GM12878 (cell line): Measurements from ENCODE around the gene TTLL12. TPM values are rescaled to one million over a fixed set of nuclear protein-coding genes. Genes with fewer than 3 reads are reported as not detected.

Experiments used
- ATAC-seq: fragments of 200-7000 bp; cut with Tn5 transposase; 3 replicates; pipeline ENCODE4 v1.9.1; 2020; ENCODE audit warnings: mild to moderate bottlenecking, moderate library complexity
- BruUV-seq: library from RNA; stranded (reverse); fragments of 400-500 nt; replicated peaks from 2 replicates; lab custom pipeline; 2021; lab: Mats Ljungman, UMichigan
- CTCF ChIA-PET: fragments of 300-600 bp; sonication (Branson Sonifier 250); formaldehyde crosslinking; extraction: SDS; loops from one replicate; lab custom pipeline; 2021; ENCODE audit warnings: inconsistent platforms; lab: Yijun Ruan, JAX
- POLR2A ChIA-PET: fragments of 350-600 bp; formaldehyde crosslinking; extraction: SDS; loops from one replicate; lab custom pipeline; 2021; ENCODE audit warnings: inconsistent platforms; lab: Charles Lee
- RAD21 ChIA-PET: fragments of 300-600 bp; sonication (Branson Sonifier 250); formaldehyde crosslinking; loops from one replicate; lab custom pipeline; 2023; ENCODE audit warnings: antibody characterized with exemption; ENCODE audit not compliant: unreplicated experiment; lab: Charles Lee
- SMC1A ChIA-PET: fragments of 300-600 bp; sonication (Branson Sonifier 250); formaldehyde crosslinking; loops from one replicate; lab custom pipeline; 2023; ENCODE audit not compliant: unreplicated experiment, uncharacterized antibody; lab: Charles Lee
- DNase-seq: peaks from one replicate; pipeline ENCODE4 v3.0.0-alpha.2; 2011; ENCODE audit warnings: low read depth, low spot score
- FAIRE-seq: peaks from 3 replicates; lab custom pipeline; 2011; peaks lifted over from hg19 to GRCh38; lab: Jason Lieb, UNC
- H2AFZ ChIP-seq: 2 replicates; pipeline ENCODE4 v1.6.0; 2011; ENCODE audit warnings: low read depth, low read length, control low read depth; ENCODE audit not compliant: control insufficient read depth
- H3K27ac ChIP-seq: 2 replicates; pipeline ENCODE4 v1.5.1; 2011; ENCODE audit warnings: control low read depth; ENCODE audit not compliant: control insufficient read depth, insufficient read depth
- H3K27me3 ChIP-seq, 2 experiments: replicated peaks in 1 of 2; 2 replicates each; pipeline versions ENCODE4 v1.6.0 to v1.6.1; 2011; ENCODE audit warnings: low read length in 1 of 2; ENCODE audit not compliant: control insufficient read depth in 2 of 2, insufficient read depth in 2 of 2
- H3K36me3 ChIP-seq, 2 experiments: 2 replicates each; pipeline ENCODE4 v1.5.1; 2011; ENCODE audit warnings: low read length in 1 of 2; ENCODE audit not compliant: control insufficient read depth in 2 of 2, insufficient read depth in 2 of 2
- H3K4me1 ChIP-seq: 2 replicates; pipeline ENCODE4 v1.6.1; 2011; ENCODE audit warnings: mild to moderate bottlenecking, low read length, moderate library complexity, mixed read lengths; ENCODE audit not compliant: control insufficient read depth, insufficient read depth
- H3K4me2 ChIP-seq: 2 replicates; pipeline ENCODE4 v1.6.0; 2011; ENCODE audit warnings: control low read depth; ENCODE audit not compliant: control insufficient read depth, insufficient read depth
- H3K4me3 ChIP-seq: fragments of 200-600 bp; sonication (generic); 2 replicates; pipeline ENCODE4 v1.5.1; 2016
- H3K79me2 ChIP-seq: 2 replicates; pipeline ENCODE4 v1.6.0; 2011; ENCODE audit warnings: low read length; ENCODE audit not compliant: control insufficient read depth, insufficient read depth
- H3K9ac ChIP-seq: 2 replicates; pipeline ENCODE4 v1.8.0; 2011; ENCODE audit warnings: low read length, control low read depth, mixed read lengths; ENCODE audit not compliant: control insufficient read depth, insufficient read depth
- H3K9me3 ChIP-seq: replicated peaks from 3 replicates; pipeline ENCODE4 v1.5.1; 2011; ENCODE audit warnings: mild to moderate bottlenecking, low read length; ENCODE audit not compliant: control insufficient read depth, insufficient read depth
- H4K20me1 ChIP-seq: 2 replicates; pipeline ENCODE4 v1.6.0; 2011; ENCODE audit not compliant: control insufficient read depth, insufficient read depth
- CBFB ChIP-seq: IDR thresholded peaks from 2 replicates; pipeline ENCODE4 v1.6.1; 2016; ENCODE audit warnings: antibody characterized with exemption, low read depth
- GATAD2B ChIP-seq: fragments of 450-650 bp; conservative IDR thresholded peaks from 2 replicates; pipeline ENCODE4 v1.6.1; 2017; ENCODE audit warnings: low read depth, mild to moderate bottlenecking, moderate library complexity
- HSF1 ChIP-seq: fragments of 150-350 bp; IDR thresholded peaks from 2 replicates; pipeline ENCODE4 v1.6.1; 2014; ENCODE audit warnings: mild to moderate bottlenecking, low read depth, low read length
- IKZF1 ChIP-seq: fragments of 450-650 bp; conservative IDR thresholded peaks from 2 replicates; pipeline ENCODE4 v1.6.1; 2017; ENCODE audit warnings: antibody characterized with exemption, mild to moderate bottlenecking
- MEF2B ChIP-seq: fragments of 450-650 bp; IDR thresholded peaks from 2 replicates; pipeline ENCODE4 v1.6.1; 2018; ENCODE audit warnings: mild to moderate bottlenecking, moderate library complexity; ENCODE audit not compliant: partially characterized antibody, poor library complexity, severe bottlenecking
- MXI1 ChIP-seq: fragments of 150-350 bp; IDR thresholded peaks from 2 replicates; pipeline ENCODE4 v1.6.1; 2011; ENCODE audit warnings: low read depth, mild to moderate bottlenecking, inconsistent platforms, low read length, improper control_type of control experiment
- NKRF ChIP-seq: fragments of 450-650 bp; conservative IDR thresholded peaks from 2 replicates; pipeline ENCODE4 v1.6.1; 2017; ENCODE audit warnings: mild to moderate bottlenecking, moderate library complexity
- RCOR1 ChIP-seq: conservative IDR thresholded peaks from 2 replicates; pipeline ENCODE4 v1.6.1; 2012; ENCODE audit warnings: low read depth, low read length, improper control_type of control experiment
- RUNX3 ChIP-seq: IDR thresholded peaks from 2 replicates; pipeline ENCODE4 v1.6.1; 2012; ENCODE audit warnings: low read length, inconsistent platforms
- SIX5 ChIP-seq: IDR thresholded peaks from 2 replicates; pipeline ENCODE4 v1.6.1; 2011; ENCODE audit warnings: mild to moderate bottlenecking, low read depth, low read length, moderate library complexity; ENCODE audit not compliant: severe bottlenecking
- TBL1XR1 ChIP-seq: IDR thresholded peaks from 2 replicates; pipeline ENCODE4 v1.6.1; 2012; ENCODE audit warnings: low read depth, low read length, improper control_type of control experiment
- TCF12 ChIP-seq: IDR thresholded peaks from 2 replicates; pipeline ENCODE4 v1.6.1; 2011; ENCODE audit warnings: low read depth, mild to moderate bottlenecking, low read length
- TCF3 ChIP-seq: IDR thresholded peaks from 2 replicates; pipeline ENCODE4 v1.6.1; 2012; ENCODE audit warnings: low read depth, mild to moderate bottlenecking, low read length, borderline replicate concordance; ENCODE audit not compliant: insufficient read depth
- WGBS: methylation state at CpG from one replicate; pipeline ENCODE4 v1.1.6; 2016; ENCODE audit warnings: low lambda C conversion rate; ENCODE audit not compliant: insufficient replicate concordance, insufficient coverage; ENCODE audit errors: missing lambda C conversion rate; 5-methylcytosine and 5-hydroxymethylcytosine counted together
- in situ Hi-C: fragments of 300-500 bp; cut with MboI; formaldehyde crosslinking; loops from 9 replicates; pipeline ENCODE4 v1.14.3; 2018; ENCODE audit warnings: mixed read lengths
- intact Hi-C: fragments of 100-400 bp; cut with micrococcal nuclease; formaldehyde crosslinking; loops from one replicate; pipeline ENCODE4 v1.14.2; 2022; ENCODE audit not compliant: unreplicated experiment
- polyA plus RNA-seq, 11 experiments: library from polyadenylated mRNA; depleted of rRNA in 4 of 11; unstranded in 6 of 11; stranded (reverse) in 5 of 11; fragments of >200 nt; fragmentation: Nextera tagmentation in 4 of 11; fragmentation: Illumina TruSeq in 1 of 11; extraction: Ambion mirVana in 4 of 11; extraction: Trizol in 1 of 11; gene quantifications; 1 replicate in 1 of 11; 2 replicates in 10 of 11; pipeline versions ENCODE4 v1.2.1 to v1.2.3, GENCODE V29; 2011 to 2016; ENCODE audit warnings: inconsistent platforms in 2 of 11, missing spikeins in 2 of 11, low read depth in 1 of 11
- total RNA-seq, 4 experiments: library from RNA; depleted of rRNA in 3 of 4; stranded (reverse); fragments of >200 nt in 3 of 4; fragmentation: Illumina TruSeq in 1 of 4; extraction: Trizol in 1 of 4; gene quantifications; 2 replicates each; pipeline versions ENCODE4 v1.2.1 to v1.2.3, GENCODE V29; 2013 to 2021

TTLL12 gene
- total and polyA plus RNA-seq, 10 of the 15 experiments (the other 5 are each of a cell fraction or from before 2014, with no cell fraction given): 1.00 to 89.8 (median 38.5) TPM

- Histone ChIP-seq H3K79me2 (no peaks in the 10 kb centered on the region), H3K27ac (no peak overlapping the region), H3K4me3 (no peak overlapping the region), H3K36me3 (peaks cover 0 to 1% of the 10 kb centered on the region in 2 experiments; a peak in 2 of 4 replicates), H2AFZ (peak overlapping the region; percentile 17; the same call in 1 of the 2 replicates), H4K20me1 (no peaks in the 10 kb centered on the region), H3K4me1 (peaks cover 31% of the 10 kb centered on the region), H3K4me2 (no peak overlapping the region), H3K9ac (no peak overlapping the region), H3K27me3 (no peaks in the 10 kb centered on the region), H3K9me3 (no peaks in the 10 kb centered on the region)
- FAIRE-seq (no peak), DNase-seq (no peak), ATAC-seq (no peak)
- ChIA-PET RAD21 (no interaction called here), CTCF (no interaction called here), POLR2A (no interaction called here), SMC1A (no interaction called here)
- 58% methylated on average over 13 of the region's 13 CpGs for WGBS
- no TSS peak for BruUV-seq
- TF ChIP-seq MXI1 (no peak), SIX5 (no peak), IKZF1 (0 out of 2 replicates have a peak, but pooled peaks have one; percentile 19), NKRF (no peak), GATAD2B (no peak), TCF12 (0 out of 2 replicates have a peak, but pooled peaks have one; percentile 22), RUNX3 (peak; percentile 48; the same call in 1 of the 2 replicates), CBFB (no peak), HSF1 (no peak), TCF3 (peak; percentile 46; the same call in 1 of the 2 replicates), RCOR1 (no peak), TBL1XR1 (no peak), MEF2B (no peak)
- in situ Hi-C loops (no loop called here), intact Hi-C loops (no loop called here)
Observed at GRCh38 chr22:43128116-43128515, 58.8 kb downstream of the TTLL12 start.
